H1 (cell line): ENCODE data around the gene ZBTB2. TPM values are rescaled to one million over a fixed set of nuclear protein-coding genes. Genes with fewer than 3 reads are reported as not detected.

Source experiments
- CTCF ChIA-PET: fragments of 300-600 bp; sonication (Branson Sonifier 250); formaldehyde crosslinking; loops from one replicate; lab custom pipeline; 2021; ENCODE audit not compliant: partially characterized antibody; lab: Charles Lee
- POLR2A ChIA-PET: fragments of 300-600 bp; sonication (Branson Sonifier 250); formaldehyde crosslinking; loops from one replicate; lab custom pipeline; 2021; ENCODE audit warnings: inconsistent platforms; ENCODE audit not compliant: partially characterized antibody; lab: Charles Lee
- DNase-seq, 2 experiments: peaks; one replicate each; pipeline versions ENCODE4 v3.0.0 to v3.0.0-alpha.2; 2010 to 2022; ENCODE audit warnings: low spot score in 2 of 2, low read depth in 1 of 2, mixed read lengths in 1 of 2
- FAIRE-seq: peaks from 2 replicates; lab custom pipeline; 2011; peaks lifted over from hg19 to GRCh38; lab: Jason Lieb, UNC
- H2AFZ ChIP-seq: 2 replicates; pipeline ENCODE4 v1.8.1; 2012; ENCODE audit warnings: low read length, inconsistent platforms
- H2AK5ac ChIP-seq: 2 replicates; pipeline ENCODE4 v1.6.1; 2013; ENCODE audit warnings: low read depth, low read length
- H2BK120ac ChIP-seq: replicated peaks from 2 replicates; pipeline ENCODE3; 2013; ENCODE audit warnings: low read depth, low read length, inconsistent platforms
- H2BK12ac ChIP-seq: 2 replicates; pipeline ENCODE4 v1.6.1; 2013; ENCODE audit warnings: low read depth, low read length
- H2BK15ac ChIP-seq: 2 replicates; pipeline ENCODE4 v1.6.1; 2013; ENCODE audit warnings: low read length
- H2BK20ac ChIP-seq: 2 replicates; pipeline ENCODE4 v1.6.1; 2013; ENCODE audit warnings: low read length
- H2BK5ac ChIP-seq: 2 replicates; pipeline ENCODE4 v1.6.1; 2013; ENCODE audit warnings: low read depth, low read length
- H3K14ac ChIP-seq: 2 replicates; pipeline ENCODE4 v1.6.1; 2013; ENCODE audit warnings: inconsistent platforms; ENCODE audit not compliant: insufficient read length
- H3K18ac ChIP-seq: 2 replicates; pipeline ENCODE4 v1.6.1; 2013; ENCODE audit warnings: low read length; ENCODE audit errors: extremely low read depth
- H3K23ac ChIP-seq: 2 replicates; pipeline ENCODE4 v1.6.1; 2013; ENCODE audit warnings: inconsistent platforms; ENCODE audit not compliant: insufficient read length
- H3K23me2 ChIP-seq: 2 replicates; pipeline ENCODE4 v1.6.1; 2013; ENCODE audit warnings: low read depth, low read length
- H3K27ac ChIP-seq: 2 replicates; pipeline ENCODE4 v1.6.1; 2011; ENCODE audit warnings: low read depth, low read length, inconsistent platforms
- H3K27me3 ChIP-seq, 4 experiments: replicated peaks in 1 of 4; 1 replicate in 1 of 4; 2 replicates in 3 of 4; pipeline versions ENCODE4 v1.6.1 to v1.8.1; 2011 to 2013; ENCODE audit warnings: low read length in 3 of 4, mild to moderate bottlenecking in 3 of 4, inconsistent platforms in 2 of 4, mixed read lengths in 2 of 4, moderate library complexity in 1 of 4; ENCODE audit not compliant: control insufficient read depth in 3 of 4, insufficient read depth in 3 of 4; ENCODE audit errors: extremely low read depth in 1 of 4
- H3K36me3 ChIP-seq, 4 experiments: 2 replicates each; pipeline versions ENCODE4 v1.6.1 to v1.8.1; 2011 to 2013; ENCODE audit warnings: mild to moderate bottlenecking in 4 of 4, low read length in 3 of 4, moderate library complexity in 2 of 4, control low read depth in 1 of 4, inconsistent platforms in 1 of 4; ENCODE audit not compliant: insufficient read depth in 4 of 4, control insufficient read depth in 2 of 4
- H3K4ac ChIP-seq: replicated peaks from 2 replicates; pipeline ENCODE3; 2013; ENCODE audit warnings: low read length, low read depth, mixed read lengths, inconsistent platforms; ENCODE audit not compliant: insufficient read length
- H3K4me1 ChIP-seq, 4 experiments: replicated peaks in 1 of 4; 1 replicate in 1 of 4; 2 replicates in 3 of 4; pipeline versions ENCODE4 v1.6.1 to v1.8.1; 2011 to 2013; ENCODE audit warnings: low read length in 3 of 4, inconsistent platforms in 2 of 4, mixed read lengths in 1 of 4; ENCODE audit not compliant: insufficient read depth in 4 of 4, control insufficient read depth in 3 of 4
- H3K4me2 ChIP-seq, 2 experiments: 2 replicates each; pipeline versions ENCODE4 v1.6.1 to v1.8.1; 2011 to 2013; ENCODE audit warnings: low read depth in 2 of 2, low read length in 2 of 2, control low read depth in 1 of 2, inconsistent platforms in 1 of 2, mild to moderate bottlenecking in 1 of 2; ENCODE audit not compliant: insufficient read depth in 1 of 2
- H3K4me3 ChIP-seq, 4 experiments: fragments of 200-600, 300-600 bp in 1 of 4; sonication (generic), shearing (Covaris generic), sonication (Bioruptor Twin) in 1 of 4; 2 replicates each; pipeline versions ENCODE4 v1.5.1 to v1.8.1; 2011 to 2016; ENCODE audit warnings: low read length in 4 of 4, low read depth in 3 of 4, control low read depth in 2 of 4, inconsistent platforms in 2 of 4, mild to moderate bottlenecking in 2 of 4, mixed read lengths in 1 of 4, moderate library complexity in 1 of 4; ENCODE audit not compliant: insufficient read depth in 2 of 4; ENCODE audit errors: extremely low read depth in 1 of 4
- H3K56ac ChIP-seq: replicated peaks from 2 replicates; pipeline ENCODE3; 2013; ENCODE audit warnings: low read depth, mild to moderate bottlenecking, mixed read lengths, low read length, inconsistent platforms; ENCODE audit not compliant: insufficient read length
- H3K79me1 ChIP-seq: 2 replicates; pipeline ENCODE4 v1.6.1; 2013; ENCODE audit warnings: low read depth, low read length, control low read depth
- H3K79me2 ChIP-seq, 2 experiments: 2 replicates each; pipeline versions ENCODE4 v1.6.1 to v1.8.1; 2012 to 2013; ENCODE audit warnings: low read length in 2 of 2, mild to moderate bottlenecking in 2 of 2, inconsistent platforms in 1 of 2; ENCODE audit not compliant: insufficient read depth in 2 of 2, control insufficient read depth in 1 of 2
- H3K9ac ChIP-seq, 4 experiments: replicated peaks in 1 of 4; 1 replicate in 1 of 4; 2 replicates in 3 of 4; pipeline versions ENCODE4 v1.6.1 to v1.8.1; 2011 to 2013; ENCODE audit warnings: low read depth in 3 of 4, low read length in 3 of 4, control low read depth in 2 of 4, mild to moderate bottlenecking in 2 of 4, moderate library complexity in 2 of 4, inconsistent platforms in 1 of 4; ENCODE audit errors: extremely low read depth in 1 of 4
- H3K9me3 ChIP-seq, 2 experiments: 2 replicates each; pipeline versions ENCODE4 v1.6.1 to v1.8.1; 2012 to 2013; ENCODE audit warnings: mild to moderate bottlenecking in 2 of 2, moderate library complexity in 2 of 2, control low read depth in 1 of 2, inconsistent platforms in 1 of 2, low read depth in 1 of 2, low read length in 1 of 2, mixed read lengths in 1 of 2; ENCODE audit not compliant: insufficient read depth in 2 of 2
- H4K20me1 ChIP-seq, 2 experiments: replicated peaks in 1 of 2; 2 replicates each; pipeline versions ENCODE3 to v1.8.1; 2011 to 2013; ENCODE audit warnings: inconsistent platforms in 2 of 2, low read length in 2 of 2, mild to moderate bottlenecking in 1 of 2; ENCODE audit not compliant: insufficient read depth in 2 of 2, control insufficient read depth in 1 of 2
- H4K5ac ChIP-seq: 2 replicates; pipeline ENCODE4 v1.6.1; 2013; ENCODE audit warnings: low read length, low read depth, mixed read lengths, inconsistent platforms; ENCODE audit not compliant: insufficient read length
- H4K8ac ChIP-seq: 2 replicates; pipeline ENCODE4 v1.8.0; 2013; ENCODE audit warnings: mild to moderate bottlenecking, moderate library complexity, low read length, inconsistent platforms; ENCODE audit not compliant: insufficient read depth; ENCODE audit errors: extremely low read depth
- H4K91ac ChIP-seq: replicated peaks from 2 replicates; pipeline ENCODE3; 2013; ENCODE audit warnings: low read length, mixed read lengths, inconsistent platforms; ENCODE audit not compliant: insufficient read length
- NRF1 ChIP-seq: IDR thresholded peaks from 2 replicates; pipeline ENCODE4 v1.6.1; 2011; ENCODE audit warnings: mild to moderate bottlenecking, low read depth, low read length, improper control_type of control experiment
- WGBS, 2 experiments: shearing (Covaris generic) in 1 of 2; methylation state at CpG; one replicate each; pipeline versions ENCODE4 v1.1.6 to v1.1.7; 2013 to 2015; ENCODE audit warnings: low lambda C conversion rate in 2 of 2, mixed read lengths in 2 of 2, inconsistent platforms in 1 of 2, low coverage in 1 of 2, missing lambda C conversion rate in 1 of 2; ENCODE audit not compliant: insufficient replicate concordance in 2 of 2, insufficient coverage in 1 of 2, insufficient read length in 1 of 2; ENCODE audit errors: extremely low coverage in 1 of 2, missing lambda C conversion rate in 1 of 2; 5-methylcytosine and 5-hydroxymethylcytosine counted together
- polyA plus RNA-seq, 7 experiments: library from polyadenylated mRNA; depleted of rRNA in 3 of 7; stranded (reverse) in 5 of 7; unstranded in 2 of 7; fragments of >200 nt in 5 of 7; fragments of 200-250 nt in 2 of 7; gene quantifications; 1 replicate in 5 of 7; 2 replicates in 1 of 7; 4 replicates in 1 of 7; pipeline versions ENCODE4 v1.2.1 to v1.2.3, GENCODE V29; 2011 to 2013; ENCODE audit warnings: missing spikeins in 2 of 7, mixed read lengths in 2 of 7
- total RNA-seq: library from RNA; stranded (reverse); fragmentation: NEBNext Ultra II Directional; extraction: Animal tissue kit (Norgen Biotek cat#: 25700); gene quantifications from 2 replicates; pipeline ENCODE4 v1.2.1, GENCODE V29; 2021

ZBTB2 gene
- total and polyA plus RNA-seq, 2 of the 8 experiments (the other 6 are each of a cell fraction or from before 2014, with no cell fraction given): 16.1 to 23.7 TPM

DNA sequence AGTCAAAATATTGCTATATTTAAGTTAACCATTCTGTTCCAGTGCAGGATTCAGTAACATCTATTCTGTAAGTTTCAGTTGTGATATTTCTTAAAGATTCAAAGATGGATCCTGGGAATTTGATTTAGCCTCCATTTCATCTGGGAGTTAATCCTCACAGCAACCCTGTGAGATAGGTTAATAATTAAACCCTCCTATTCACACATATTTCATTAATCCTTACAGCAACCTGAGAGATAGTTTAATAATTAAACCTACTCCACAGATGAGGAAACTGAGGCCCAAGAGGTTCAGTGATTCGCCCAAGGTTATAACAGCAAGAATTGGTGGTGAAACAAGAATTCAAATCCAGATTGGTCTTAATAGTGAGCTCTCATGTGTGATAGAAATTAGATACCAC, 10.9 kb upstream of the ZBTB2 start:
- no peak overlapping the region for H3K14ac ChIP-seq
- no peak overlapping the region for H2BK5ac ChIP-seq
- no peak overlapping the region for H3K4me3 ChIP-seq
- H3K56ac ChIP-seq: no peak overlapping the region
- ChIA-PET CTCF (interaction anchor here (0.7 to 0.8 kb wide), 2 partner anchors 507 to 867 kb away, joined by 3 to 4 read pairs; no protein-coding TSS in a partner anchor), POLR2A (interaction anchor here (1.2 to 6.6 kb wide), 3 partner anchors 7 to 14 kb away, joined by 4 to 60 read pairs (median 29); partner anchors contain the start of gene ZBTB2)
- H4K5ac ChIP-seq: no peak overlapping the region
- H3K27me3 ChIP-seq: no peaks in the 10 kb centered on the region
- 91% methylated on average over 1 of the region's 1 CpG; no CpG with 5 or more reads in 1 of the 2 experiments for WGBS, 2 experiments
- no peak overlapping the region for H3K4ac ChIP-seq
- no peaks in the 10 kb centered on the region for H3K4me1 ChIP-seq
- FAIRE-seq (no peak), DNase-seq (no peak)
- H2BK20ac ChIP-seq: no peak overlapping the region
- H3K79me1 ChIP-seq: no peaks in the 10 kb centered on the region
- H3K18ac ChIP-seq: no peak overlapping the region
- no peak overlapping the region for H2BK12ac ChIP-seq
- no peaks in the 10 kb centered on the region; a peak in 1 of 4 replicates for H3K9me3 ChIP-seq
- H4K91ac ChIP-seq: no peak overlapping the region
- no peak overlapping the region for H3K4me2 ChIP-seq
- H3K27ac ChIP-seq: no peak overlapping the region
- H3K9ac ChIP-seq: no peak overlapping the region
- no peak for TF ChIP-seq NRF1
- no peak overlapping the region for H2AK5ac ChIP-seq
- no peak overlapping the region for H2BK15ac ChIP-seq
- H3K79me2 ChIP-seq: peaks cover 14 to 58% of the 10 kb centered on the region in 2 experiments
- no peak overlapping the region for H4K8ac ChIP-seq
- H4K20me1 ChIP-seq: peaks cover 5 to 16% of the 10 kb centered on the region in 2 experiments
- no peak overlapping the region for H2AFZ ChIP-seq
- no peak overlapping the region for H2BK120ac ChIP-seq
- no peaks in the 10 kb centered on the region for H3K23me2 ChIP-seq
- no peak overlapping the region for H3K23ac ChIP-seq
- H3K36me3 ChIP-seq: peaks cover 2 to 24% (median 11%) of the 10 kb centered on the region in 4 experiments; a peak in 5 of 8 replicates
